ENCODE results near the gene RPH3AL.

GRCh38 chr17:219696-220095 lies 132.9 kb downstream of the RPH3AL start:
- TF ChIP-seq CTCF (IDR thresholded peaks at IDR 0.05) = no peak
- TF ChIP-seq EP300 (IDR thresholded peaks at IDR 0.05) = no peak
- TF ChIP-seq POLR2A (IDR thresholded peaks at IDR 0.05) = no peak
- no peak for TF ChIP-seq POLR2AphosphoS5 (IDR thresholded peaks at IDR 0.05)

Data from gastroesophageal sphincter (tissue), 3 donors.